Type B pancreatic cell (in vitro differentiated cells): ENCODE results near the gene PRDM9. TPM values are rescaled to one million over a fixed set of nuclear protein-coding genes. Genes with fewer than 3 reads are reported as not detected.
"Not testable (repeated sequence)": the region's sequence is repeated elsewhere in the genome, so short reads cannot be mapped to it uniquely, and the experiment has no call there.

Source experiments
- DNase-seq: peaks from one replicate; pipeline ENCODE4 v3.0.0; 2021; ENCODE audit warnings: mixed read lengths; ENCODE audit not compliant: unreplicated experiment; ENCODE audit errors: extremely low spot score
- H3K27ac Mint-ChIP-seq: 2 replicates; pipeline ENCODE4 v1.8.0; 2021; ENCODE audit warnings: mild to moderate bottlenecking, mixed read lengths
- H3K27me3 Mint-ChIP-seq: 2 replicates; pipeline ENCODE4 v1.8.0; 2021; ENCODE audit warnings: mixed read lengths
- H3K36me3 Mint-ChIP-seq: 2 replicates; pipeline ENCODE4 v1.8.0; 2021; ENCODE audit warnings: mixed read lengths
- H3K4me1 Mint-ChIP-seq: one replicate; pipeline ENCODE4 v1.8.0; 2021; ENCODE audit warnings: mixed read lengths; ENCODE audit not compliant: unreplicated experiment
- H3K4me3 Mint-ChIP-seq: 2 replicates; pipeline ENCODE4 v1.8.0; 2021; ENCODE audit warnings: mild to moderate bottlenecking, mixed read lengths
- H3K9me3 Mint-ChIP-seq: 2 replicates; pipeline ENCODE4 v1.8.0; 2021; ENCODE audit warnings: mixed read lengths
- CTCF ChIP-seq: fragments of 200-600 bp; sonication (generic); conservative IDR thresholded peaks from 2 replicates; pipeline ENCODE4 v1.5.0; 2021; ENCODE audit warnings: antibody characterized with exemption, mild to moderate bottlenecking
- total RNA-seq: library from RNA; stranded (reverse); gene quantifications from 2 replicates; pipeline ENCODE4 v1.2.1, GENCODE V29; 2021; ENCODE audit warnings: low replicate concordance

The PRDM9 gene
- total RNA-seq, 1 donor from 2014 or later: not detected

- Mint-ChIP-seq H3K4me1 (no peaks in the 10 kb centered on the region), H3K27ac (no peak overlapping the region), H3K27me3 (no peaks in the 10 kb centered on the region), H3K36me3 (no peaks in the 10 kb centered on the region), H3K9me3 (no peaks in the 10 kb centered on the region), H3K4me3 (no peak overlapping the region)
- DNase-seq: no peak
- no peak for TF ChIP-seq CTCF
Observed at GRCh38 chr5:23490993-23491392, 16.4 kb upstream of the PRDM9 start.

- Mint-ChIP-seq H3K4me1 (no peaks in the 10 kb centered on the region), H3K9me3 (no peaks in the 10 kb centered on the region), H3K27ac (no peak overlapping the region), H3K27me3 (no peaks in the 10 kb centered on the region), H3K36me3 (no peaks in the 10 kb centered on the region), H3K4me3 (no peak overlapping the region)
- TF ChIP-seq CTCF: no peak
- no peak for DNase-seq
Observed at GRCh38 chr5:23494558-23494957, 12.9 kb upstream of the PRDM9 start.

- H3K4me1 Mint-ChIP-seq: no peaks in the 10 kb centered on the region
- H3K27ac Mint-ChIP-seq: no peak overlapping the region
- no peaks in the 10 kb centered on the region for H3K27me3 Mint-ChIP-seq
- H3K36me3 Mint-ChIP-seq: no peaks in the 10 kb centered on the region
- no peak overlapping the region for H3K4me3 Mint-ChIP-seq
- no peaks in the 10 kb centered on the region for H3K9me3 Mint-ChIP-seq
- DNase-seq: no peak
- TF ChIP-seq CTCF: no peak
Observed at GRCh38 chr5:23496576-23496975, 10.8 kb upstream of the PRDM9 start.

- H3K27ac Mint-ChIP-seq: peak overlapping the region; percentile 95
- no peaks in the 10 kb centered on the region for H3K36me3 Mint-ChIP-seq
- DNase-seq: no peak
- peak overlapping the region; percentile 86 for H3K4me3 Mint-ChIP-seq
- no peaks in the 10 kb centered on the region for H3K4me1 Mint-ChIP-seq
- H3K27me3 Mint-ChIP-seq: no peaks in the 10 kb centered on the region
- H3K9me3 Mint-ChIP-seq: peaks cover 8% of the 10 kb centered on the region
- peak; percentile 47 for TF ChIP-seq CTCF
Observed at GRCh38 chr5:23506329-23507236, 826 bp upstream of the PRDM9 start.

- H3K4me1 Mint-ChIP-seq, H3K36me3 Mint-ChIP-seq, H3K9me3 Mint-ChIP-seq, DNase-seq, H3K27me3 Mint-ChIP-seq, H3K4me3 Mint-ChIP-seq, H3K27ac Mint-ChIP-seq: not testable (repeated sequence)
Observed at GRCh38 chr5:23510434-23510833, 3.0 kb downstream of the PRDM9 start.

- Mint-ChIP-seq H3K4me3 (no peak overlapping the region), H3K9me3 (no peaks in the 10 kb centered on the region), H3K4me1 (no peaks in the 10 kb centered on the region), H3K27ac (no peak overlapping the region), H3K36me3 (no peaks in the 10 kb centered on the region), H3K27me3 (peaks cover 7% of the 10 kb centered on the region)
- no peak for TF ChIP-seq CTCF
- DNase-seq: no peak
Observed at GRCh38 chr5:23522553-23522952, 15.1 kb downstream of the PRDM9 start.
